GM19468 (cell line): ENCODE data around the gene HPF1.
"Not testable (repeated sequence)": the region's sequence is repeated elsewhere in the genome, so short reads cannot be mapped to it uniquely, and the experiment has no call there.

ENCODE experiments used
- ATAC-seq: cut with Tn5 transposase; IDR thresholded peaks from one replicate; pipeline ENCODE4 v1.9.1; 2021; ENCODE audit warnings: mild to moderate bottlenecking, moderate library complexity, moderate number of reproducible peaks; ENCODE audit not compliant: unreplicated experiment; ENCODE audit errors: extremely low read depth

Gene HPF1

GRCh38 chr4:169744601-169745000 is 13.1 kb downstream of the HPF1 start:
- no peak for ATAC-seq

GRCh38 chr4:169741569-169741968 is 16.2 kb downstream of the HPF1 start:
- ATAC-seq, result no peak

- ATAC-seq, result not testable (repeated sequence)
These were observed 19.1 kb downstream of the HPF1 start for GRCh38 chr4:169738604-169739003.

- no peak for ATAC-seq
These were observed 27.2 kb downstream of the HPF1 start for GRCh38 chr4:169730564-169730963.

GRCh38 chr4:169727616-169728015 is 30.1 kb downstream of the HPF1 start:
- ATAC-seq, result no peak

- ATAC-seq, result no peak
These were observed 33.5 kb downstream of the HPF1 start for GRCh38 chr4:169724260-169724659.

- ATAC-seq, result no peak
These were observed 34.4 kb downstream of the HPF1 start for GRCh38 chr4:169723207-169723965.

GRCh38 chr4:169720529-169720928 is 37.2 kb downstream of the HPF1 start:
- no peak for ATAC-seq

- no peak for ATAC-seq
These were observed 41.1 kb downstream of the HPF1 start for GRCh38 chr4:169716677-169717076.

- no peak for ATAC-seq
These were observed 41.9 kb downstream of the HPF1 start for GRCh38 chr4:169715826-169716225.

- ATAC-seq, result no peak
These were observed 49.6 kb downstream of the HPF1 start for GRCh38 chr4:169707958-169708643.

- no peak for ATAC-seq
These were observed 59.4 kb downstream of the HPF1 start for GRCh38 chr4:169698331-169698730.

GRCh38 chr4:169690787-169691186 is 67.0 kb downstream of the HPF1 start:
- ATAC-seq, result no peak

GRCh38 chr4:169689681-169690080 is 68.1 kb downstream of the HPF1 start:
- no peak for ATAC-seq

GRCh38 chr4:169682372-169683047 is 75.2 kb downstream of the HPF1 start:
- ATAC-seq, result no peak
